ENCODE measurements around the gene FREY1. TPM values are rescaled to one million over a fixed set of nuclear protein-coding genes. Genes with fewer than 3 reads are reported as not detected.

FREY1 gene
- total and polyA plus RNA-seq, 2 of the 8 experiments (the other 6 are each of a cell fraction or from before 2014, with no cell fraction given): 0.32 to 1.1 TPM

- Histone ChIP-seq H2BK20ac (ENCODE audit: low read length) (0 out of 2 replicates have a peak overlapping the region, but pooled peaks have one; percentile 32), H3K9ac (replicated peaks in 1 of 4; ENCODE audit: extremely low read depth in 1 of 4, low read depth in 3 of 4, low read length in 3 of 4) (no peak overlapping the region), H3K18ac (ENCODE audit: extremely low read depth, low read length) (no peak overlapping the region), H2AK5ac (ENCODE audit: low read depth, low read length) (no peak overlapping the region), H3K4me3 (ENCODE audit: extremely low read depth in 1 of 4, insufficient read depth in 2 of 4, low read depth in 3 of 4, low read length in 4 of 4) (no peak overlapping the region), H3K27ac (ENCODE audit: low read depth, low read length) (no peak overlapping the region; the same call in 1 of the 2 replicates), H2BK12ac (ENCODE audit: low read depth, low read length) (no peak overlapping the region), H2BK120ac (replicated peaks; ENCODE audit: low read depth, low read length) (no peak overlapping the region), H3K4me2 (ENCODE audit: insufficient read depth in 1 of 2, low read depth in 2 of 2, low read length in 2 of 2) (no peak overlapping the region), H3K9me3 (ENCODE audit: insufficient read depth in 2 of 2, low read depth in 1 of 2, low read length in 1 of 2) (no peaks in the 10 kb centered on the region), H3K4ac (replicated peaks; ENCODE audit: insufficient read length, low read depth, low read length) (no peak overlapping the region), H3K79me2 (ENCODE audit: control insufficient read depth in 1 of 2, insufficient read depth in 2 of 2, low read length in 2 of 2) (no peaks in the 10 kb centered on the region), H3K23me2 (ENCODE audit: low read depth, low read length) (peaks cover 4% of the 10 kb centered on the region; the same call in 1 of the 2 replicates), H3K56ac (replicated peaks; ENCODE audit: insufficient read length, low read depth, low read length) (no peak overlapping the region), H4K91ac (replicated peaks; ENCODE audit: insufficient read length, low read length) (no peak overlapping the region), H3K36me3 (ENCODE audit: control insufficient read depth in 2 of 4, insufficient read depth in 4 of 4, low read length in 3 of 4) (no peaks in the 10 kb centered on the region; a peak in 2 of 8 replicates), H3K27me3 (replicated peaks in 1 of 4; ENCODE audit: control insufficient read depth in 3 of 4, extremely low read depth in 1 of 4, insufficient read depth in 3 of 4, low read length in 3 of 4) (no peaks in the 10 kb centered on the region; a peak in 2 of 7 replicates), H3K14ac (ENCODE audit: insufficient read length) (no peak overlapping the region), H2AFZ (ENCODE audit: low read length) (no peak overlapping the region), H2BK5ac (ENCODE audit: low read depth, low read length) (no peak overlapping the region; the same call in 1 of the 2 replicates), H2BK15ac (ENCODE audit: low read length) (no peak overlapping the region), H3K23ac (ENCODE audit: insufficient read length) (no peak overlapping the region), H3K79me1 (ENCODE audit: low read depth, low read length) (peaks cover 3% of the 10 kb centered on the region; the same call in 1 of the 2 replicates), H4K5ac (ENCODE audit: insufficient read length, low read depth, low read length) (no peak overlapping the region), H3K4me1 (replicated peaks in 1 of 4; ENCODE audit: control insufficient read depth in 3 of 4, insufficient read depth in 4 of 4, low read length in 3 of 4) (peaks cover 2 to 9% (median 7%) of the 10 kb centered on the region in 4 experiments), H4K20me1 (replicated peaks in 1 of 2; ENCODE audit: control insufficient read depth in 1 of 2, insufficient read depth in 2 of 2, low read length in 2 of 2) (peaks cover 0 to 5% of the 10 kb centered on the region in 2 experiments), H4K8ac (ENCODE audit: extremely low read depth, insufficient read depth, low read length) (no peak overlapping the region)
- CTCF ChIA-PET (ENCODE audit: partially characterized antibody): interaction anchor here (0.6 to 5.2 kb wide), 8 partner anchors 9 to 486 kb away, joined by 3 to 41 read pairs (median 4); partner anchors contain the start of gene PEX16
- DNase-seq (ENCODE audit: low read depth in 1 of 2, low spot score in 2 of 2): no peak
- POLR2A ChIA-PET (ENCODE audit: partially characterized antibody): interaction anchor here (0.9 to 1.2 kb wide), 2 partner anchors 15 to 27 kb away, joined by 3 to 4 read pairs; no protein-coding TSS in a partner anchor
- no peak for FAIRE-seq
- 94% methylated on average over 15 of the region's 15 CpGs; no CpG with 5 or more reads in 1 of the 2 experiments for WGBS, 2 experiments (ENCODE audit: extremely low coverage in 1 of 2, insufficient coverage in 1 of 2, insufficient read length in 1 of 2, insufficient replicate concordance in 2 of 2, low coverage in 1 of 2, low lambda C conversion rate in 2 of 2, missing lambda C conversion rate in 1 of 2)
- TF ChIP-seq ZNF274 (IDR thresholded peaks at IDR 0.05; ENCODE audit: borderline replicate concordance, extremely low read depth, low read length) (no peak), SP4 (IDR thresholded peaks at IDR 0.05; ENCODE audit: low read length) (no peak), BCL11A (IDR thresholded peaks at IDR 0.05; ENCODE audit: low read depth in 2 of 2, low read length in 2 of 2) (no peak), RNF2 (IDR thresholded peaks at IDR 0.05; ENCODE audit: borderline replicate concordance, low read depth, low read length, missing control alignments, poor library complexity, severe bottlenecking) (no peak), FOSL1 (IDR thresholded peaks at IDR 0.05; ENCODE audit: insufficient read depth, low read depth, low read length) (no peak), ATF2 (IDR thresholded peaks at IDR 0.05; ENCODE audit: low read length) (no peak), TAF7 (optimal IDR thresholded peaks at IDR 0.05; ENCODE audit: borderline replicate concordance, low read depth, low read length) (no peak), RFX5 (IDR thresholded peaks at IDR 0.05; ENCODE audit: borderline replicate concordance, low read depth, low read length) (no peak), POU5F1 (IDR thresholded peaks at IDR 0.05; ENCODE audit: low read depth, low read length) (no peak)
These were observed 26.1 kb downstream of the FREY1 start for GRCh38 chr11:45880772-45881570.
